Measurements from ENCODE around the gene IGSF9. TPM values are rescaled to one million over a fixed set of nuclear protein-coding genes. Genes with fewer than 3 reads are reported as not detected.
A peak's percentile ranks its signal among the peaks of the same experiment; 100 is the strongest.
"Not testable (repeated sequence)": the region's sequence is repeated elsewhere in the genome, so short reads cannot be mapped to it uniquely, and the experiment has no call there.

IGSF9 gene
- polyA plus RNA-seq, 3 donors = 12.7 to 19.9 (median 18.1) TPM

GRCh38 chr1:159914252-159915018 lies 31.0 kb downstream of the IGSF9 start:
- no peak for DNase-seq (ENCODE audit: extremely low read depth in 1 of 11, low read depth in 9 of 11, low spot score in 4 of 11)

- DNase-seq (ENCODE audit: extremely low read depth in 1 of 11, low read depth in 9 of 11, low spot score in 4 of 11) = no peak
These were observed 31.8 kb downstream of the IGSF9 start for GRCh38 chr1:159913451-159914192.

- no peak for DNase-seq (ENCODE audit: extremely low read depth in 1 of 11, low read depth in 9 of 11, low spot score in 4 of 11)
These were observed 33.9 kb downstream of the IGSF9 start for GRCh38 chr1:159911326-159912070.

GRCh38 chr1:159908031-159908940 lies 37.1 kb downstream of the IGSF9 start:
- DNase-seq (ENCODE audit: extremely low read depth in 1 of 11, low read depth in 9 of 11, low spot score in 4 of 11) = no peak

- DNase-seq (ENCODE audit: extremely low read depth in 1 of 11, low read depth in 9 of 11, low spot score in 4 of 11) = no peak
These were observed 38.5 kb downstream of the IGSF9 start for GRCh38 chr1:159906960-159907359.

- not testable (repeated sequence) for DNase-seq (ENCODE audit: extremely low read depth in 1 of 11, low read depth in 9 of 11, low spot score in 4 of 11)
These were observed 41.4 kb downstream of the IGSF9 start for GRCh38 chr1:159904036-159904435.

- DNase-seq (ENCODE audit: extremely low read depth in 1 of 11, low read depth in 9 of 11, low spot score in 4 of 11) = no peak
These were observed 42.9 kb downstream of the IGSF9 start for GRCh38 chr1:159902541-159902940.

- no peak for DNase-seq (ENCODE audit: extremely low read depth in 1 of 11, low read depth in 9 of 11, low spot score in 4 of 11)
These were observed 44.6 kb downstream of the IGSF9 start for GRCh38 chr1:159900755-159901360.

GRCh38 chr1:159900086-159900680 lies 45.2 kb downstream of the IGSF9 start, which contains the start of gene CFAP45:
TSS of gene CFAP45 (minus strand) at chr1:159900165. CDS start at chr1:159900098, 67 bp downstream.
- peak in 7 of 11 donors; percentile 76 to 86 (median 79) for DNase-seq (ENCODE audit: extremely low read depth in 1 of 11, low read depth in 9 of 11, low spot score in 4 of 11)

GRCh38 chr1:159899634-159900033 lies 45.8 kb downstream of the IGSF9 start:
- DNase-seq (ENCODE audit: extremely low read depth in 1 of 11, low read depth in 9 of 11, low spot score in 4 of 11) = not testable (repeated sequence)

GRCh38 chr1:159898527-159898926 lies 46.9 kb downstream of the IGSF9 start:
- DNase-seq (ENCODE audit: extremely low read depth in 1 of 11, low read depth in 9 of 11, low spot score in 4 of 11) = no peak

GRCh38 chr1:159897962-159898361 lies 47.5 kb downstream of the IGSF9 start:
- DNase-seq (ENCODE audit: extremely low read depth in 1 of 11, low read depth in 9 of 11, low spot score in 4 of 11) = no peak

GRCh38 chr1:159896546-159896930 lies 48.9 kb downstream of the IGSF9 start:
- DNase-seq (ENCODE audit: extremely low read depth in 1 of 11, low read depth in 9 of 11, low spot score in 4 of 11) = no peak

GRCh38 chr1:159895836-159896545 lies 49.4 kb downstream of the IGSF9 start:
- no peak for DNase-seq (ENCODE audit: extremely low read depth in 1 of 11, low read depth in 9 of 11, low spot score in 4 of 11)

GRCh38 chr1:159895286-159895685 lies 50.1 kb downstream of the IGSF9 start:
- DNase-seq (ENCODE audit: extremely low read depth in 1 of 11, low read depth in 9 of 11, low spot score in 4 of 11) = no peak

- no peak for DNase-seq (ENCODE audit: extremely low read depth in 1 of 11, low read depth in 9 of 11, low spot score in 4 of 11)
These were observed 52.5 kb downstream of the IGSF9 start for GRCh38 chr1:159892944-159893343.
